HG02870 (cell line): ENCODE results near the gene PHAX.
"Not testable (repeated sequence)": the region's sequence is repeated elsewhere in the genome, so short reads cannot be mapped to it uniquely, and the experiment has no call there.

ENCODE experiments used
- ATAC-seq: cut with Tn5 transposase; IDR thresholded peaks from one replicate; pipeline ENCODE4 v1.9.1; 2021; ENCODE audit warnings: mild to moderate bottlenecking, moderate library complexity; ENCODE audit not compliant: unreplicated experiment

PHAX gene

DNA sequence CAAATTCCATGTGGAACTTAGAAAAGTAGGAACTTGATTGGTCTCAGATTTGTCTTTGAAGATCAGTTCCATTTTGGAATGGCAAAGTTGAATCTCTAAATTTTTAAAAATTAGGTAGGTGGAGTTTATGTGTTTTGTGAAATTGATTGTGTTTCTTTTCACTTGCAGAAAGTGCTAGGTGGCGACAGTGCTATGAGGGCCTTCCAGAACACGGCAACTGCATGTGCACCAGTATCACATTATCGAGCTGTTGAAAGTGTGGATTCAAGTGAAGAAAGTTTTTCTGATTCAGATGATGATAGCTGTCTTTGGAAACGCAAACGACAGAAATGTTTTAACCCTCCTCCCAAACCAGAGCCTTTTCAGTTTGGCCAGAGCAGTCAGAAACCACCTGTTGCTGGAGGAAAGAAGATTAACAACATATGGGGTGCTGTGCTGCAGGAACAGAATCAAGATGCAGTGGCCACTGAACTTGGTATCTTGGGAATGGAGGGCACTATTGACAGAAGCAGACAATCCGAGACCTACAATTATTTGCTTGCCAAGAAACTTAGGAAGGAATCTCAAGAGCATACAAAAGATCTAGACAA lies 2.8 kb downstream of the PHAX start:
- no peak for ATAC-seq

DNA sequence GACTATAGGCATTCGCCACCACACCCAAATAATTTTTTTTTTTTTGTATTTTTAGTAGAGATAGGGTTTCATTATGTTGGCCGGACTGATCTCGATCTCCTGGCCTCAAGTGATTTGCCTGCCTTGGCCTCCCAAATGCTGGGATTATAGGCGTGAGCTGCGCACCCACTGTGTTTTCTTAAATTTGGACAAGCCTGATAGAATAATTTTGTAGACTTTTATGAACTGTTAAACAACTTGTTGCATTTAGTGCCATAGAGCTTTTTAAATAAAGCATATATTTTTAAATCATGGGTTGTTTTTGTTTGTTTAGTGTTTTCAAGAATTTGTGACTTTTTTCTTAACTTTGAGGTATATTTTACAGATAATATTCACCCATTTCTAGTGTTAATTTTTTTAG lies 4.8 kb downstream of the PHAX start:
- ATAC-seq: no peak

DNA sequence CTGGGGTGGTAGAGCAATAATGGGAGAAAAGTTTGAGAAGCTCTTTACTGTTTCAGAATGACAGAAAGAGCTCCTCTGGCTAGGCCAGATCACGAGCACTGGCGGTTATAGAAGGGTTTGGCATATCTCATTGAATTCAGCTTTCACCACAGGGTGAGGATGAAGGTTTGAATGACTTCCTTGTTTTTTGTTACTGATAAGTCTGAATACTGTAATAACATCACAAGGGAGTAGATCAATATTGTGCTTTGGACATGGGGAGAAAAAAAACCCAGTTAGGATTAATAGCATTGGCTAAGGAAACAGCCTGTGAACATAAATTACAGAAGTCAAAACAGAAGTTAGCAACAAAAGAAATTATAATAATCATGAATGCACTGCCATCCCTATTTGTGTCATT lies 9.4 kb downstream of the PHAX start:
- ATAC-seq: no peak

DNA sequence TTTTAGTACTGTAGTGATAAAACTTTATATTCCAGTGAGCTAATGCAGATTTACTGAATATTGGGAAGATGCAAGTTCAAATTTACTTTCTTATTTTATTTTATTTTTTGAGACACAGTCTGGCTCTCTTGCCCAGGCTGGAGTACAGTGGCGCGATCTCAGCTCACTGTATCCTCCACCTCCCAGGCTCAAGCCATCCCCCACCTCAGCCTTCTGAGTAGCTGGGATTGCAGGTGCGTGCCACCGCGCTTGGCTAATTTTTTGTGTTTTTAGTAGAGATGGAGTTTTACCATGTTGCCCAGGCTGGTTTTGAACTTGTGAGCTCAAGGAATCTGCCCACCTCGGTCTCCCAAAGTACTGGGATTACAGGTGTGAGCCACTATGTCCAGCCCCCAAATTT lies 9.9 kb downstream of the PHAX start:
- no peak for ATAC-seq

DNA sequence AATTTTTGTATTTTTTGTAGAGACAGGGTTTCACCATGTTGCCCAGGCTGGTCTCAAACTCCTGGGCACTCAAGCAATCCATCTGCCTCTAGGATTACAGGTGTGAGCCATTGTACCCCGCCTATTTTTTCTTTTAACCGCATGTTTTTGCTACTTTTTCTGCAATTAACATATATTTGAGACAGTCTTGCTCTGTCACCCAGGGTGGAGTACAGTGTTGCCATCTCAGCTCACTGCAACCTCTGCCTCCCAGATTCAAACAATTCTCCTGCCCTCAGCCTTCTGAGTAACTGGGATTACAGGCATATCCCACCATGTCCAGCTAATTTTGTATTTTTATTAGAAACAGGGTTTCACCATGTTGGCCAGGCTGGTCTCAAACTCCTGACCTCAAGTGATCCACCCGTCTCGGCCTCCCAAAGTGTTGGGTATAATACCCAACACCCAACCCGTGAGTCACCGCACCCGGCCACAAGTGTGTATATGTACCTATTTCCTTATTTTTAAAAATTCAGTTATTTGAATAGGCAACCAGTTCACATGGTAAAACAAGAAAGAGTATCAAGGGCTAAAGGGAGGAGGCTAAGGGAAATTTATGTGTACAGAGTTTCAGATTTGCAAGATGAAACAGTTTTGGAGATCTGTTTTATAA lies 13.3 kb downstream of the PHAX start:
- ATAC-seq: peak; percentile 22

DNA sequence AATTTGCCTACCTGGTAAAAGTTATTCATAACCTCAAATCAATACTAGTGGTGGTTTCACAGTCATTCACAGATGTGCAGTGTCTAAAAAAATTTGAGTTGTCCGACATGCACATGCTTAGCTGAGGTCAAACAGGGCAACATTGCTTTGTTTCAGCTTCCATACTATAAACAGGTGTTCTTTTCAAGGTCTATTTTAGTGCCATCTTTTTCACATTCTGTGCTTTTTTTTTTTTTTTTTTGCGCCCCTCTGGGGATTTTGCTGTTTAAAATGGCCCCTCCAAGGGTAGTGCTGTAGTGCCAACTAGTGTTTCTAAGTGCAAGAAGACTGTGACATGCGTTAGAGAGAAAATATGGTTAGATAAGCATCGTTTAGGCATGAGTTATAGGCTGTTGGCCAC lies 14.5 kb downstream of the PHAX start:
- peak; percentile 93 for ATAC-seq

DNA sequence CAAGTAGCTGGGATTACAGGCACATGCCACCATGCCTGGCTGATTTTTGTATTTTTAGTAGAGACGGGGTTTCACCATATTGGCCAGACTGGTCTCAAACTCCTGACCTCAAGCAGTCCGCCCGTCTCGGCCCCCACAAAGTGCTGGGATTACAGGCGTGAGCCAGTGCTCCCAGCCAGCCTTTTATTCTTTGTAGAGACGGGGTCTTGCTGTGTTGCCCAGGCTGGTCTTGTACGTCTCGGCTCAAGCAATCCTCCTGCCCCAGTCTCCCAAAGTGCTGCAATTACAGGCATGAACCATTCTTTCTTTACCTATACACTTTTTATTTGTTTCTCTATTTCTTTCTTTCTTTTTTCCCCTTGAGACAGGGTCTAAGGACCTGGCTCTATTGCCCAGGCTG lies 16.9 kb downstream of the PHAX start:
- ATAC-seq: not testable (repeated sequence)

DNA sequence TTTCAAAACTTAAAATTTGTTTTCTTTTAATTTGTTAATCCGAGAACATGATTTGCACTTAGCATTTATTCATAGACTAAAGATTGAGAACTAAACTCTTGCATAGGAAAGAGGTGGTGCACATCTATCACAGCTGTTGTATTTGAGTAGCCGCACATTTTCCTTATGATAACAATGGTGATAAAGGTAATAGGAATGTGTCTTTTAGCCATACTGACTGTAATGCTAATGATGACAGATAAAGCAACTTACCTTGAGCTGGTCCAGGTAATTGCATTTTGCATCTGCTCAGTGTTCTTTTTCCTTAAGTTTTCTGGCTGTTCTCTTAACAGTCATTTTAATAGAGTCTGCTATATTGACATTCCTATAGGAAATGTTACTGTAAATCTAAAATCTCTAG lies 19.0 kb downstream of the PHAX start:
- no peak for ATAC-seq

DNA sequence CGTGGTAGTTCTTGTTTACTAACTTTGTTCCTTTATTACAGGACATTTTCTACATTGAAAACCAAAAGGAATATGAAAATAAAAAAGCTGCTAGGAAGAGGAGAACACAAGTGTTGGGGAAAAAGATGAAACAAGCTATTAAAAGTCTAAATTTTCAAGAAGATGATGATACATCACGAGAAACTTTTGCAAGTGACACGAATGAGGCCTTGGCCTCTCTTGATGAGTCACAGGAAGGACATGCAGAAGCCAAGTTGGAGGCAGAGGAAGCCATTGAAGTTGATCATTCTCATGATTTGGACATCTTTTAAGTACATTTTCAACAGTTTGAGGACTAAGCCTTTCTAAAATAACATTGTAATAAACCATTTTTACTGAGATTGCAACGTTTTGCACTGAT lies 23.8 kb downstream of the PHAX start:
- no peak for ATAC-seq

DNA sequence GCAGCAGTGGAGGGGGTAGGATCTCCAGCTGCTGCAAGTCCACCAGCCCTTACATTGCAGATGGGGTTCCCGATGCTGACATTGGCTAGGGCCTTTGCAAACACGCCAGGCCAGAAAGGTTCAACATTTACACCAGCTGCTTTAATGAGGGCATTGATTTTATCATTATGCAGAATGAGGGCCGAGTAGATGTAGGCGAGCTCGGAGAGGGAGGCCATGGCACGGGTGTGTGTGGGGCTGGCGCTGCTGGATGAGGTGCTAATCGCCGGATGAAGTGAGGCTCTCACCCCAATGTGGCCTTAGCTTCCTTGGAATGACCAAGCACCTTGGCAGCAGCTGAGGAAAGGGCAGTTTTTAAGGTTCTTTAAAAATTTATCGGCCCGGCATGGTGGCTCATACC lies 27.4 kb downstream of the PHAX start:
- ATAC-seq: no peak

DNA sequence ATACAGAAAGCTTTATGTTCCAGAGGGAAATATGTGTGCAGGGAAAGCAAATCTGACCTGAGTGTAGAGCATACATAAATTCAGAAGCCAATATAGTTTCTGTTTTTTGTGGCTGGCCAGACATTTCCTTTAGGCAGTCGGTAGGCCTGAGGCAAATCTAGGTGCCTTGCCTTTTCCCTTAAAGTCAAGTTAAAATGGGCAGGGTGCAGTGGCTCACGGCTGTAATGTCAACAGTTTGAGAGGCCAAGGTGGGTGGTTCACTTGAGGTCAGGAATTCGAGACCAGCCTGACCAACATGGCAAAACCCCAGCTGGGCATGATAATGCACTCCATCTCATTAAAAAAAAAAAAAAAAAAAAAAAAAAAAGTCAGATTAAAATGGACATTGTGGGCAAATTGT lies 31.2 kb downstream of the PHAX start:
- ATAC-seq: no peak

DNA sequence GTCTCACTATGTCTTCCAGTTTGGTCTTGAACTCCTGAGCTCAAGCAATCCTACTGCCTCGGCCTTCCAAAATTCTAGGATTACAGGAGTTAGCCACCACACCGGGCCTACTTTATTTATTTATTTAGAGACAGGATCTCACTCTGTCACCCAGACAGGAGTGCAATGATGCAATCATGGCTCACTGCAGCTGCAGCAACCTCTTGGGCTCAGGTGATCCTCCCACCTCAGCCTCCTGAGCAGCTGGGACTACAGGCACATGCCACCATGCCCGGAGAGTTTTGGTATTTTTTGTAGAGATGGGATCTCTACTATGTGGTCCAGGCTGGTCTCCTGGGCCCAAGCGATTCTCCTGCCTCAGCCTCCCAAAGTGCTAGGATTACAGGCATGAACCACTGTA lies 32.8 kb downstream of the PHAX start:
- ATAC-seq: no peak

DNA sequence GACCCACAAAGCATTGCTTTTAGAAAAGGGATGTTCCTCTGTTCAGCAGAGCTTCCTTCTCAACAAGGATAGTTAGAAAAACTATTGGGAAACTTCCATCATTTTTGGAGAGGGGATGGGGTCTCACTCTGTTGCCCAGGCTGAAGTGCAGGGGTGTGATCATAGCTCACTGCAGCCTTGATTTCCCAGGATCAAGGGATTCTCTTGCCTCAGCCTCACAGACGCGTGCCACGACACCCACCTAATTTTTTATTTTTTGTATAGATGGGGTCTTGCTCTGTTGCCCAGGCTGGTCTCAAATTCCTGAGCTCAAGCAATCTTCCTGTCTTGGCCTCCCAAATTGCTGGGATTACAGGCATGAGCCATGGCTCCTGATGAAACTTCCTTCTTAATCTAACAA lies 34.8 kb downstream of the PHAX start:
- no peak for ATAC-seq

DNA sequence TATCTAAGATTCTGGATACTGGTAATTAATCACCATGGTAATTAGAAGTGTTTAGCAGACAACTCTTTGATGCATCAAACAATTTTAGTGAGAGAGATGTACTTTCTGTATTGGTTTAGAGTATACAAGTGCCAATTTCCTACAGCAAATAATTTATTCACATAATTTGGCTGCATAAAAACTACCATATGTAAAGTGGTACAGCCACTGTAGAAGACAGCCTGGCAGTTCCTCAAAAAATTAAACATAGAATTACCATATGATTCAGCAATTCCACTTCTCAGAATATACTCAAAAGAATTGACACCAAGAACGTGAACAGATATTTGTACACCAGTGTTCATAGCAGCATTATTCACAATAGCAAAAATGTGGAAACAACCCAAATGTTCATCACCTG lies 36.2 kb downstream of the PHAX start:
- ATAC-seq: no peak

DNA sequence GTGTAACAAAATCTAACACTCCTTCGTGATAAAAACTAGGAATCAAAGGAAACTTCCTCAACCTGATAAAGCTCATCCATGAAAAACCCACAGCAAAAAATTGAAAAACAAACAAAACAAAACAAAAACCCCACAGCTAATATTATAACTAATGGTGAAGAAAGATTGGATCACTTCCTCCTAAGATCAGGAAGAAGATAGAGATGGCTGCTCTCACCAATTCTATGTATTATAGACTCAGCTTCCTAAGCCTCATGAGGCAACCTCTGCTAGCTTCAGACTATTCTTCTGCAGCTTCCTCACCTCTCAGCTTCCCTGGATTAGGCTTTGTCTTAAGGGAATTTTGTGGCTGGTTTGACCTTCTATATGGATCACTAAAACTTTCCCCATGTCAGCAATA lies 40.1 kb downstream of the PHAX start:
- no peak for ATAC-seq

DNA sequence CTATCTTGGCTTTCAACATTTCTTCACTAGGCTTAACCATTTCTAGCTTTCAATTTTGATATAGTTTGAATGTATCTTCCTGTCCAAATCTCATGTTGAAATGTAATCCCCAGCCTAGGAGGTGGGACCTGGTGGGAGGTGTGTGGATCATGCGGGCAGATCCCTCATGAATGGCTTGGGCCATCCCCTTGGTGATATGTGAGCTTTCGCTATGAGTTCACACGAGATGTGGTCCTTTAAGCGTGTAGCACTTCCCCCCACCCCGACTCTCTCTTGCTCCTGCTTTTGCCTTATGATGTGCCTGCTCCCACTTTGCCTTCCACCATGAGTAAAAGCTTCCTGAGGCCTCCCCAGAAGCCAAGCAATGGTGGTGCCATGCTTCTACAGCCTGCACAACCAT lies 40.6 kb downstream of the PHAX start:
- ATAC-seq: peak; percentile 93

DNA sequence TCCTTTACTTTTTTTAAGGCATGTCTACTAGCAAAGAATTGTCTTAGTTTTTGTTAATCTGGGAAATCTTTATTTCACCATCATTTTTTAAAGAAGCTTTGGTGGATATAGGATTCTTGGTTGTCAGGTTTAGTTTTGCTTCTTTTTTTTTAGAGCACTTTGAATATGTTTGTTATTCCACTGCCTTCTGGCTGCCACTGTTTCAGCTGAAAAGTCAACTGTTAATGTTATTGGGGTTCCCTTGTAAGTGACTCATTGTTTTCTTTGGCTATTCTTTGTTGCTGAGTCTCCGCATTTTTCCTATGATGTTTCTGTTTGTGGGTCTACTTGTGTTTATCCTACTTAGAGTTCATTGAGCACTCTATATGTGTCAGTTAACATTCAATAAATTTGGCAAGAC lies 44.4 kb downstream of the PHAX start:
- no peak for ATAC-seq

DNA sequence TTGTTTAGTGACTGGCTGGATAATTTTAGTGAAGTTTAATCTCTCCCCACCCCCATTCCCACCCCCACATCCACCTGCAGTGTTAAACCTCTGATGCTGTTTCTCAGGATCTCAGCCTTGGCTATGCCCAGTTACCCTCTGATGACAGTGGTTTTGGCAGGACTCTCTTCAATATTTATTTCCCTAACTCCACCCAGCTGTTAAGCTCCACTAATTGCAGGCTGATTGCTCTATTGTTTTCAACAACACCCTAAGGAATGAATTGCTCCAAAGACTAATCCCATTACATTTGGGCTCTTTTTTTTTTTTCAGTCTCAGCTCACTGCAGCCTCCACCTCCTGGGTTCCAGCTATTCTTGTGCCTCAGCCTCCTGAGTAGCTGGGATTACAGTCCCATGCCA lies 46.3 kb downstream of the PHAX start:
- ATAC-seq: no peak

DNA sequence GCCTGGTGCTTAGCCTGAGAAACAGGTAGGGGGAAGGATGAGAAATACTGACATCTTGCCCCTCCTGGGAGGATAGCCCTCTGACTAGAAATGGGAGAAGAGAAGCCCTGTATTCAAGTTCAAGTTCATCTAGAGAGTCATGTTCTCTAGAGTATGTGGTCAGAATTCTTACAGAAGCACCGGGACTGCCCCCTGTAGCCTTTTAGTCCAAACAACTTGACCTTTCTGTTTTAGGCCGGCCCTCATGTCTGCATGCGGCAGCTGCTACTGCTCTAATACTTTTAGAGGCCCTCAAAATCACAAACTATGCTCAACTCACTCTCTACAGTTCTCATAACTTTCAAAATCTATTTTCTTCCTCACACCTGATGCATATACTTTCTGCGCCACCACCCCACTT lies 47.7 kb downstream of the PHAX start:
- no peak for ATAC-seq

DNA sequence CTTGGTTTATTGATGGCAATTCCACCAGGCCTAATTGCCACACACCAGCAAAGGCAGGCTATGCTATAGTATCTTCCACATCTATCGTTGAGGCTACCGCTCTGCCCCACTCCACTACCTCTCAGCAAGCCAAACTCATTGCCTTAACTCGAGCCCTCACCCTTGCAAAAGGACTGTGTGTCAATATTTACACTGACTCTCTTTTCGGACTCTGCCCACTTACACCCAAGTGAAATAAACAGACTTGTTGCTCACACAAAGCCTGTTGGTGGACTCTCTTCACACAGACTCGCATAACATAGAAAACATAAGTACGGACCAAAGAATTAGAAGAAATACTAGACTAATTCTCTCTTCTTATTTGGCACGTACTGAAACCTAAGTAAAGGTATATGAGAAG lies 48.3 kb downstream of the PHAX start:
- not testable (repeated sequence) for ATAC-seq

DNA sequence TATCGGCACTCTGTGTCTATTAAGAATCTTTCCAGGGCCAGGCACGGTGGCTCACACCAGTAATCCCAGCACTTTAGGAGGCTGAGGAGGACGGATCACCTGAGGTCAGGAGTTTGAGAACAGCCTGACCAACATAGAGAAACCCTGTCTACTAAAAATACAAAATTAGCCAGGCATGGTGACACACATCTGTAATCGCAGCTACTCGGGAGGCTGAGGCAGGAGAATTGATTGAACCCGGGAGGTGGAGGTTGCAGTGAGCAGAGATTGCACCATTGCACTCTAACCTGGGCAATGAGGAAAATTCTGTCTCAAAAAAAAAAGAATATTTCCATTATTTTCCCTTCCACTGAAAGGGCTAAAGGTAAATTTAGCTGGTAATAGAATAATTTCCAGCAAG lies 49.0 kb downstream of the PHAX start:
- not testable (repeated sequence) for ATAC-seq

DNA sequence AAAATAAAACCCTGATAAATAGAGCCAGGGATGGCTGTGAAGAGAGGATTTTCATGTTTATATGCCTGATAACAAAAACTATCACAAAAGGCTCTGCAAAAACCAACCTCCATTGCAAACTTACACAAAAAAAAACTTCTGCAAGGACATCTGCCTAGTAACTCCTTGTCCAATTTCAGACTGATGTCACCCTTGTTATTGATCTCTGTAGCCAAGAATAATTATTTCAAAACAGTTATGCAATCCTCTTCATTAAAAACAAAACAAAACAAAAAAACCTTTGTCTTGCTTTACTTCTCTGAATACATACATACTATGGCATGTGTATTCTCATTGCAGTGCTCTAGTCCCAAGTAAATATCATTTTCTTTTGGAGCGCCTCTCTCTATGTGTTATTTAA lies 49.7 kb downstream of the PHAX start:
- no peak for ATAC-seq

DNA sequence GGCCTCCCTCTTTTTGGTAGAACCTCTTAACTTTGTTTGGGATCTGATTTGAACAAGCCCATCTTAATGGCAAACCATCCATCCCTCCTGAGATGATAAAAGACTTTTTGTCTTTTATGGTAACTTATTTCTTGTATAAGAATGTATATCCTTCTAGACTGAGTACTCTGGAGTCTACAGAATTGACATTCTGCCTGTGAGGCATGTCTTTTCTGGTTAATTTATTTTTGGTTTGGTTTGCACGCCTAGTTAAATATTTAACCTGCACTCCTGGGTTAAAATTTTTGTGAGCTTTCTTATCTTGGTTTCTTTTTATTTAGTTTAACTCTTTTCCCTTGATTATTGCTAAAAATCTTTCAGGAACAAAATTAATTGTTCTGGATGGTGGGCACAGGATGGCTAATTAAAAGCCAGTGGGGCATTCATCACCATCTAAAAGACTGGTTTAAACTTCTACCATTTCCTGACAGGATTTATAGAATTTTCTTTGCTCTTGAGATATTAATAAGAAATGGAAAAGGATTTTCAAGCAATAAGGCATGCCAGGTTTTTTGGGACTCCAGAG lies 50.3 kb downstream of the PHAX start:
- no peak for ATAC-seq
